Endothelial cell of umbilical vein (primary cell): ENCODE results near the gene PPFIBP2. TPM values are rescaled to one million over a fixed set of nuclear protein-coding genes. Genes with fewer than 3 reads are reported as not detected.

Experiments used
- BruUV-seq: library from RNA; stranded (reverse); fragments of 400-500 nt; replicated peaks from 2 replicates; lab custom pipeline; 2021; lab: Mats Ljungman, UMichigan
- CTCF ChIA-PET: fragments of 300-600, 350-600 bp; sonication (Branson Sonifier 250); formaldehyde crosslinking; loops from one replicate; lab custom pipeline; 2021; ENCODE audit warnings: antibody characterized with exemption, inconsistent platforms; lab: Charles Lee
- POLR2A ChIA-PET: fragments of 300-600, 350-600 bp; sonication (Branson Sonifier 250); formaldehyde crosslinking; loops from one replicate; lab custom pipeline; 2021; ENCODE audit warnings: antibody characterized with exemption, inconsistent platforms; lab: Charles Lee
- DNase-seq: peaks from one replicate; pipeline ENCODE4 v3.0.0-alpha.2; 2011; ENCODE audit warnings: low read depth, low spot score
- FAIRE-seq: peaks from 2 replicates; lab custom pipeline; 2011; peaks lifted over from hg19 to GRCh38; lab: Jason Lieb, UNC
- H2AFZ ChIP-seq: 2 replicates; pipeline ENCODE4 v1.6.0; 2012; ENCODE audit warnings: low read depth, low read length, control low read depth, inconsistent platforms
- H3K27ac ChIP-seq: 2 replicates; pipeline ENCODE4 v1.5.1; 2011; ENCODE audit warnings: low read depth, mild to moderate bottlenecking, control low read depth, low read length, moderate library complexity; ENCODE audit not compliant: insufficient read depth
- H3K27me3 ChIP-seq, 2 experiments: 2 replicates each; pipeline versions ENCODE4 v1.6.0 to v1.6.1; 2011; ENCODE audit warnings: low read length in 2 of 2, mixed read lengths in 1 of 2; ENCODE audit not compliant: control insufficient read depth in 2 of 2, insufficient read depth in 2 of 2
- H3K36me3 ChIP-seq, 2 experiments: 2 replicates in 1 of 2; 3 replicates in 1 of 2; pipeline ENCODE4 v1.5.1; 2011; ENCODE audit warnings: low read length in 2 of 2, mild to moderate bottlenecking in 1 of 2, moderate library complexity in 1 of 2; ENCODE audit not compliant: control insufficient read depth in 2 of 2, insufficient read depth in 2 of 2; ENCODE audit errors: extremely low read depth in 1 of 2
- H3K4me1 ChIP-seq: 3 replicates; pipeline ENCODE4 v1.5.1; 2011; ENCODE audit warnings: mild to moderate bottlenecking, low read length; ENCODE audit not compliant: control insufficient read depth, insufficient read depth; ENCODE audit errors: extremely low read depth
- H3K4me2 ChIP-seq: 2 replicates; pipeline ENCODE4 v1.6.1; 2011; ENCODE audit warnings: low read length, control low read depth, mixed read lengths; ENCODE audit not compliant: insufficient read depth
- H3K4me3 ChIP-seq, 3 experiments: fragments of 200-600 bp in 1 of 3; sonication (generic), shearing (Covaris generic) in 1 of 3; replicated peaks in 1 of 3; 2 replicates each; pipeline ENCODE4 v1.5.1; 2011 to 2016; ENCODE audit warnings: control low read depth in 3 of 3, low read length in 3 of 3, mild to moderate bottlenecking in 2 of 3, inconsistent platforms in 1 of 3, low read depth in 1 of 3, moderate library complexity in 1 of 3; ENCODE audit not compliant: insufficient read depth in 1 of 3
- H3K79me2 ChIP-seq: 2 replicates; pipeline ENCODE4 v1.6.0; 2012; ENCODE audit warnings: low read length, inconsistent platforms; ENCODE audit not compliant: control insufficient read depth, insufficient read depth
- H3K9ac ChIP-seq: replicated peaks from 2 replicates; pipeline ENCODE3; 2011; ENCODE audit warnings: low read length, control low read depth; ENCODE audit not compliant: insufficient read depth; ENCODE audit errors: extremely low read depth
- H3K9me1 ChIP-seq: replicated peaks from 3 replicates; pipeline ENCODE4 v1.6.0; 2011; ENCODE audit warnings: mild to moderate bottlenecking, low read length; ENCODE audit not compliant: control insufficient read depth, insufficient read depth; ENCODE audit errors: extremely low read depth
- H3K9me3 ChIP-seq: replicated peaks from 2 replicates; pipeline ENCODE4 v1.5.1; 2012; ENCODE audit warnings: low read length, inconsistent platforms; ENCODE audit not compliant: control insufficient read depth, insufficient read depth
- H4K20me1 ChIP-seq: replicated peaks from 2 replicates; pipeline ENCODE3; 2011; ENCODE audit warnings: mild to moderate bottlenecking, low read length; ENCODE audit not compliant: control insufficient read depth, insufficient read depth; ENCODE audit errors: extremely low read depth
- EZH2 ChIP-seq: IDR thresholded peaks from 2 replicates; pipeline ENCODE4 v1.6.1; 2012; ENCODE audit warnings: borderline replicate concordance, low read depth, mild to moderate bottlenecking, moderate library complexity, low read length, inconsistent platforms; ENCODE audit not compliant: severe bottlenecking
- FOS ChIP-seq: IDR thresholded peaks from 2 replicates; pipeline ENCODE4 v1.6.1; 2011; ENCODE audit warnings: mild to moderate bottlenecking, low read length, moderate library complexity, borderline replicate concordance; ENCODE audit not compliant: insufficient read depth
- GATA2 ChIP-seq: IDR thresholded peaks from 2 replicates; pipeline ENCODE4 v1.7.0; 2011; ENCODE audit warnings: low read depth, mild to moderate bottlenecking, moderate library complexity, mixed read lengths, low read length; ENCODE audit not compliant: insufficient read length, insufficient read depth
- JUN ChIP-seq: IDR thresholded peaks from 2 replicates; pipeline ENCODE4 v1.6.1; 2011; ENCODE audit warnings: borderline replicate concordance, low read depth; ENCODE audit not compliant: insufficient read length, insufficient read depth
- MAX ChIP-seq: IDR thresholded peaks from 2 replicates; pipeline ENCODE4 v1.6.1; 2011; ENCODE audit not compliant: insufficient read depth, insufficient read length
- MYC ChIP-seq: IDR thresholded peaks from one replicate; pipeline ENCODE4 v1.6.1; 2011; ENCODE audit warnings: mild to moderate bottlenecking, low read depth, low read length
- POLR2A ChIP-seq: IDR thresholded peaks from 2 replicates; pipeline ENCODE4 v1.6.1; 2012; ENCODE audit warnings: low read depth, mild to moderate bottlenecking, control low read depth, low read length
- POLR2AphosphoS5 ChIP-seq: IDR thresholded peaks from 2 replicates; pipeline ENCODE4 v1.6.1; 2012; ENCODE audit warnings: low read depth, mild to moderate bottlenecking, control low read depth, low read length, moderate library complexity; ENCODE audit not compliant: insufficient read depth
- dilution Hi-C: fragments of 300-500 bp; cut with MboI; formaldehyde crosslinking; loops from one replicate; pipeline ENCODE4 v1.15.0; 2019; ENCODE audit warnings: low sequenced_read_pairs; ENCODE audit not compliant: extremely low pct_ligation_motif_present
- intact Hi-C: fragments of 100-400 bp; cut with micrococcal nuclease; formaldehyde crosslinking; loops from one replicate; pipeline ENCODE4 v1.10.0; 2022
- polyA plus RNA-seq, 4 experiments: library from polyadenylated mRNA; depleted of rRNA in 3 of 4; stranded (reverse) in 3 of 4; unstranded in 1 of 4; fragments of >200 nt; gene quantifications; 2 replicates each; pipeline versions ENCODE4 v1.2.1 to v1.2.3, GENCODE V29; 2011 to 2012; ENCODE audit warnings: missing spikeins in 1 of 4
- total RNA-seq: library from RNA; stranded (reverse); gene quantifications from 2 replicates; pipeline ENCODE4 v1.2.3, GENCODE V29; 2021
- TF ChIP-seq, protein P1 (sequence below), 2 donors: IDR thresholded peaks; 1 replicate in 1 of 2; 2 replicates in 1 of 2; pipeline ENCODE4 v1.5.1; 2011; ENCODE audit warnings: low read length in 2 of 2, mild to moderate bottlenecking in 2 of 2, moderate library complexity in 2 of 2, control low read depth in 1 of 2, inconsistent platforms in 1 of 2, low read depth in 1 of 2; ENCODE audit not compliant: insufficient read depth in 1 of 2; ENCODE audit errors: extremely low read depth in 1 of 2

The PPFIBP2 gene
- total and polyA plus RNA-seq, 2 donors (not counting 3 experiments of a cell fraction or from before 2014, with no cell fraction given) = 1.3 to 4.0 TPM

DNA sequence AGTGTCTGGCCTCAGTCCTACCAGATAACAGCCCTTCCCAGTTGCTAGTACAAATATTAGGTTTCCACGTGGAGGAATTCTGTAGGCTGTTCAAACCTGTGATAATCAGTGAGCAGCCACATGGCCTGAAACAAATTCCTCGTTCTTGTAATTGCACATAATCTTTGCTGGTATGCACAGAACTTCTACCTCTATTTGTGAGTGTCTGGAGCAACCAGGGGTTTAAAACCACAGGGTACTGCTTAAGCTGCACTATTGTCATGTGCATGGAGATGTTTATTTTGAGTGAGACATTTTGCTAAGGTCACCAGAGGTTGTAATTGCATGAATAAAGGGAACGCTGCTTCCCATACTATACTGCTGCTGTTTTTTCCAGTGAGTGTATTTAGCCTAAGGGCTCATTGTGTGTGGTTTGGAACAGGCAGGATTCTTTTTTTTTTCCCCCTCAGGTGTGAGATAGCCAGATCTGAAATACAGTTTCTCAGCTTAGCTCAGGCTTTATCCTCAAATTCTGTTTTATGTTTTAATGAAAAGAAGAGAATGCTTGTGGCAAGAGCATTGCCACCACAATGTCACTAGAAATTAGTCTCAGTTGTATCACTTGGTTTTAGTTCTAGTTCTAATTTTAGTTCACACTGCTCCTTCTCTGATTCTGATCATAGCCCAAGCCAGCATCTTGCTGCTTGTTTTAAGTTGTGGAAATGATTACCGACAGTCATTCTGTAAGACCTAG lies 99.0 kb downstream of the PPFIBP2 start:
- TF ChIP-seq POLR2AphosphoS5 (no peak), MYC (no peak), JUN (no peak)
- Histone ChIP-seq H3K36me3 (no peaks in the 10 kb centered on the region), H2AFZ (no peak overlapping the region), H3K9me3 (no peaks in the 10 kb centered on the region), H3K27me3 (no peaks in the 10 kb centered on the region), H3K79me2 (no peaks in the 10 kb centered on the region), H3K4me1 (no peaks in the 10 kb centered on the region), H3K4me3 (no peak overlapping the region), H3K4me2 (no peak overlapping the region), H3K9me1 (no peaks in the 10 kb centered on the region), H4K20me1 (no peaks in the 10 kb centered on the region), H3K9ac (no peak overlapping the region), H3K27ac (no peak overlapping the region)
- dilution Hi-C loops = no loop called here
- CTCF ChIA-PET = interaction anchor here (1.0 kb wide), 1 partner anchor 41 kb away, joined by 3 read pairs; no protein-coding TSS in a partner anchor
- no TSS peak for BruUV-seq
- POLR2A ChIA-PET = no interaction called here
- intact Hi-C loops = no loop called here
- DNase-seq (peak; percentile 51), FAIRE-seq (peak; percentile 47)

DNA sequence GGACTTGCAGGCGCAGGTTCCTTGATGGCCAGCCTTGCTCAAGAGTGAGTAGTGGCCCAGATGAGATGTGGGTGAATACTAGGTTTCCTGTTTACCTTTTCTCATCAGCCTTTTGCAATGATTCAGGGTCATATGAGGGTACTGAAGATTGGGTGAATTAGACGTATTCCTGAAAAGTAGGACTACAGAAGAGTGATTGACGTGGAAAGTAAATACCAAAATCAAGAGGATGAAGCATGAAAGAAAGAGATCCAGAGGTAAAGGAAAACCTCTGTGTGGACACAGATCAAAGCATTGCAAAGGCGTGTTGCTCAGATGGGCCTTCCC lies 99.6 kb downstream of the PPFIBP2 start:
- no peaks in the 10 kb centered on the region for H3K9me3 ChIP-seq
- TF ChIP-seq POLR2AphosphoS5 (no peak), EZH2 (no peak), POLR2A (no peak), FOS (no peak), GATA2 (no peak), MAX (no peak), JUN (no peak), MYC (no peak)
- TF ChIP-seq, protein P1, sequence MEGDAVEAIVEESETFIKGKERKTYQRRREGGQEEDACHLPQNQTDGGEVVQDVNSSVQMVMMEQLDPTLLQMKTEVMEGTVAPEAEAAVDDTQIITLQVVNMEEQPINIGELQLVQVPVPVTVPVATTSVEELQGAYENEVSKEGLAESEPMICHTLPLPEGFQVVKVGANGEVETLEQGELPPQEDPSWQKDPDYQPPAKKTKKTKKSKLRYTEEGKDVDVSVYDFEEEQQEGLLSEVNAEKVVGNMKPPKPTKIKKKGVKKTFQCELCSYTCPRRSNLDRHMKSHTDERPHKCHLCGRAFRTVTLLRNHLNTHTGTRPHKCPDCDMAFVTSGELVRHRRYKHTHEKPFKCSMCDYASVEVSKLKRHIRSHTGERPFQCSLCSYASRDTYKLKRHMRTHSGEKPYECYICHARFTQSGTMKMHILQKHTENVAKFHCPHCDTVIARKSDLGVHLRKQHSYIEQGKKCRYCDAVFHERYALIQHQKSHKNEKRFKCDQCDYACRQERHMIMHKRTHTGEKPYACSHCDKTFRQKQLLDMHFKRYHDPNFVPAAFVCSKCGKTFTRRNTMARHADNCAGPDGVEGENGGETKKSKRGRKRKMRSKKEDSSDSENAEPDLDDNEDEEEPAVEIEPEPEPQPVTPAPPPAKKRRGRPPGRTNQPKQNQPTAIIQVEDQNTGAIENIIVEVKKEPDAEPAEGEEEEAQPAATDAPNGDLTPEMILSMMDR (IDR thresholded peaks at IDR 0.05; ENCODE audit: extremely low read depth in 1 of 2, insufficient read depth in 1 of 2, low read depth in 1 of 2, low read length in 2 of 2) = no peak
- DNase-seq (no peak), FAIRE-seq (no peak)
- no peaks in the 10 kb centered on the region for H3K27me3 ChIP-seq
- H3K4me2 ChIP-seq = no peak overlapping the region
- dilution Hi-C loops = no loop called here
- H3K9ac ChIP-seq = no peak overlapping the region
- no peak overlapping the region for H2AFZ ChIP-seq
- ChIA-PET POLR2A (no interaction called here), CTCF (interaction anchor here (1.0 kb wide), 1 partner anchor 42 kb away, joined by 3 read pairs; no protein-coding TSS in a partner anchor)
- BruUV-seq = no TSS peak
- no peaks in the 10 kb centered on the region for H3K36me3 ChIP-seq
- no peak overlapping the region for H3K27ac ChIP-seq
- no peaks in the 10 kb centered on the region for H3K9me1 ChIP-seq
- H3K4me1 ChIP-seq = no peaks in the 10 kb centered on the region
- intact Hi-C loops = no loop called here
- no peak overlapping the region for H3K4me3 ChIP-seq
- no peaks in the 10 kb centered on the region for H4K20me1 ChIP-seq
- H3K79me2 ChIP-seq = no peaks in the 10 kb centered on the region
